ENCODE data around the gene ADCY7.

Gene ADCY7

DNA sequence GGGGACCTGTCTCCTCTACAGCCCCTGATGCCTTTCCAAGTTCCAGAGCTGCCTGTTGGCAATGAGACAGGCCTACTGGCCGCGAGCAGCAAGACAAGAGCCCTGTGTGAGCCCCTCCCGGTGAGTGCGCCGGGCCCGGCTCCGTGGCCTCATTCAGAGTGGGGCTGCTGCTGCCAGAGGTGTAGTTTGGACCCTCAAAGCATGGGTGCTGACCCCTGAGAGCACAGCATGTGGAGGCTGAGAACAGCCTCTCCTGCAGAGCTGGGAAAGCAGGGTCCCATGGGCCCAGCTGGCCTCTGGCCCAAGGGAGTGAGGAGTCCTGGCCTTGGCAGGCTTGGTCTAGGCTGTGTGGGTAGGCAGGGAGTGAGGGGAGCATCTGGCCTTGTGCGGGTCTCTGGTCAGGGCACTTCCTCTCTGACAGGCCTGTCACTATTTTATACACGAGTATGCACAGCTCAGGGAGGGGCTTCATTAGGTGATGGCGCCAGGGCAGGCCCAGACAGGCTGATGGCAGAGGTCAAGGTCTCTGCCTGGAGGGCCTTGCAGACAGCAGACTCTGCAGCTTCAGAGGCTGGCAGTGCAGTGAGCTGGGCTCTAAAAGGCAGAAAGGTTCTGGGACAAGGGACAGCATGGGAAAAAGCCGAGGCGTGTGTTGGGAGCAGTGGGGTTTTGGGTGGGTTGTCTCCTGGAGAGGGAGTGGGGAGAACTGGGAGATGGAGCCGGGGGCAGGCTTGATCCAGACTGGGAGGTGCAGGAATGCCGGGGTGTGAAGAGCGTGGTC lies 43.4 kb downstream of the ADCY7 start:
- Histone ChIP-seq H3K9ac (ENCODE audit: low read length) (no peak overlapping the region), H3K9me3 (ENCODE audit: control insufficient read depth, low read length) (no peaks in the 10 kb centered on the region), H3K4me1 (ENCODE audit: control insufficient read depth, insufficient read depth, low read length) (no peaks in the 10 kb centered on the region), H3K27me3 (ENCODE audit: control insufficient read depth, insufficient read depth, low read length) (no peaks in the 10 kb centered on the region), H3K4me3 (ENCODE audit: low read length) (no peak overlapping the region), H3K36me3 (ENCODE audit: control insufficient read depth, insufficient read depth, low read length) (peaks cover under 1% of the 10 kb centered on the region)

DNA sequence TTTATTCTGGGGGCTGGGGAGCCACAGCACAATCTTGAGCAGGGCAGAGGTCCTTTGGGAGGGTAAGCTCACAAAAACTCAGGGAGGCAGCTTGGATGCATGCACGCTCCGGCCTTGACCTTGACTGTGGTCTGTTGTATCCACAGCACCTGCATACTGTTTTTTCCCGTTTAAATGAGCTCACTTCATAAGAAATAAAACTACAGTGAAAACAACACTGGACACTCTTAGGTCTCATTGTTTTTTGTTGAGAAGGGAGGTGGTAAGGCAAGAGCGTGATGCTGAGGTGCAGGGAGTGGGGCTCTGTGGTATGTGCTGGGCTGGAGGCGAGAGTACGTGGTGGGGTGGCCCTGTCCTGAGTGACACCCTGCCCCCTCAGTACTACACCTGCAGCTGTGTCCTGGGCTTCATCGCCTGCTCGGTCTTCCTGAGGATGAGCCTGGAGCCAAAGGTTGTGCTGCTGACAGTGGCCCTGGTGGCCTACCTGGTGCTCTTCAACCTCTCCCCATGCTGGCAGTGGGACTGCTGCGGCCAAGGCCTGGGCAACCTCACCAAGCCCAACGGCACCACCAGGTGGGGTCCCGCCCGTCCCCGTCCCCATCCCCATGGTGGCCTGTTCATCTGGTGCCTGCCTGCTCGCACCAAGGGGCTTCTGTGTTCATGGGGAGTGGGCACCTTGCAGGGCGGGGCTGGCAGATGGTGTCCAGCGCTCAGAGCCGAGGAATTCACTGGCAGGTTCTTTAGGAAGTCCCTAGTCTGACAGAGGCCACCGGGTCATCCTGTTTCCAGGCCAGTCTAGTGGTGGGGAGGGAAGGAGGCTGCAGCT lies 44.2 kb downstream of the ADCY7 start:
- Histone ChIP-seq H3K4me1 (ENCODE audit: control insufficient read depth, insufficient read depth, low read length) (no peaks in the 10 kb centered on the region), H3K4me3 (ENCODE audit: low read length) (no peak overlapping the region), H3K27me3 (ENCODE audit: control insufficient read depth, insufficient read depth, low read length) (no peaks in the 10 kb centered on the region), H3K9ac (ENCODE audit: low read length) (no peak overlapping the region), H3K36me3 (ENCODE audit: control insufficient read depth, insufficient read depth, low read length) (peaks cover 8% of the 10 kb centered on the region), H3K9me3 (ENCODE audit: control insufficient read depth, low read length) (no peaks in the 10 kb centered on the region)

DNA sequence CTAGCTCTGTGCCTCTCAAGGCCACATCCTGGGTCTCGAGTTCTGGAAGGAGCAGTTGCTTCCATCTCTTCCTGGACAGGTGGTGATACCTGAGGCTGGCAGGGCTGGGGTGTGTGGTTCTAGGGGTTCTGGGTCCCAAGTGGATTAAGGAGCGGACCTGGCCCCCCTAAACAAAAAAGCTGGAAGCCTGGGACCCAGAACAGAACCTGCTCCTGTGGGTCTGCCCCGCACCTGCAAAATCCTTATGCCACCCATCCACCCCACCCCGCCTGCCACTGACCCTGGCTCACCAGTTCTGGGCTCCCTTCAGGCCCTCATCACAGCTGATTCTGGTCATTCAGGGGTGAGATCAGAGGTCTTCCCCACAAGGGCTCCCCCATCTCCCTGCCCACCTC lies 44.8 kb downstream of the ADCY7 start:
- no peaks in the 10 kb centered on the region for H3K9me3 ChIP-seq (ENCODE audit: control insufficient read depth, low read length)
- H3K27me3 ChIP-seq (ENCODE audit: control insufficient read depth, insufficient read depth, low read length), result no peaks in the 10 kb centered on the region
- H3K36me3 ChIP-seq (ENCODE audit: control insufficient read depth, insufficient read depth, low read length), result peaks cover 11% of the 10 kb centered on the region
- H3K4me3 ChIP-seq (ENCODE audit: low read length), result no peak overlapping the region
- no peak overlapping the region for H3K9ac ChIP-seq (ENCODE audit: low read length)
- no peaks in the 10 kb centered on the region for H3K4me1 ChIP-seq (ENCODE audit: control insufficient read depth, insufficient read depth, low read length)

DNA sequence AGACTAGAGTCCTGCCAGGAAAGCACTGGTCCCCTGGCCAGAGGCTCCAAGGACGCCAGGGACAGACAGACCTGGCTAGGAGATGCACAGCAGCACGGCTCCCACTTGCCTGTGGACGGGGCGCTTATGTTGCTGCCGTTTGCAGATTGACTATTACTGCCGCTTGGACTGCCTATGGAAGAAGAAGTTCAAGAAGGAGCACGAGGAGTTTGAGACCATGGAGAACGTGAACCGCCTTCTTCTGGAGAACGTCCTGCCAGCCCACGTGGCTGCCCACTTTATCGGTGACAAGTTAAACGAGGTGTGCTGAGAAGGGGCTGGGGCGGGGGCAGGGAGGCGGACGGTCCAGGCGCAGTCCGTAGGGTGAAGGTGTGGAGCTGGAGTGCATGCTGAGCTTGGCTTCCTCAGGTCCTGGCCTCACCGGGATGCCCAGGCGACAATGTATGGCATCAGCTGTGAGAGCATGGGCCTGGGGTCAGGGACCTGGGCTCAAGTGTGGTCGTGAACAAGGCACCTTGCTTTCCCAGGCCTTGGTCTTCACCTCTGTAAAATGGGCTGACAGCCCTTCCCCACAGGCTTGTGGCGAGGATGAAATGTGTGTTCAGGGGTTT lies 45.6 kb downstream of the ADCY7 start:
- Histone ChIP-seq H3K4me3 (ENCODE audit: low read length) (no peak overlapping the region), H3K4me1 (ENCODE audit: control insufficient read depth, insufficient read depth, low read length) (no peaks in the 10 kb centered on the region), H3K9ac (ENCODE audit: low read length) (no peak overlapping the region), H3K9me3 (ENCODE audit: control insufficient read depth, low read length) (no peaks in the 10 kb centered on the region), H3K36me3 (ENCODE audit: control insufficient read depth, insufficient read depth, low read length) (peaks cover 11% of the 10 kb centered on the region), H3K27me3 (ENCODE audit: control insufficient read depth, insufficient read depth, low read length) (no peaks in the 10 kb centered on the region)

DNA sequence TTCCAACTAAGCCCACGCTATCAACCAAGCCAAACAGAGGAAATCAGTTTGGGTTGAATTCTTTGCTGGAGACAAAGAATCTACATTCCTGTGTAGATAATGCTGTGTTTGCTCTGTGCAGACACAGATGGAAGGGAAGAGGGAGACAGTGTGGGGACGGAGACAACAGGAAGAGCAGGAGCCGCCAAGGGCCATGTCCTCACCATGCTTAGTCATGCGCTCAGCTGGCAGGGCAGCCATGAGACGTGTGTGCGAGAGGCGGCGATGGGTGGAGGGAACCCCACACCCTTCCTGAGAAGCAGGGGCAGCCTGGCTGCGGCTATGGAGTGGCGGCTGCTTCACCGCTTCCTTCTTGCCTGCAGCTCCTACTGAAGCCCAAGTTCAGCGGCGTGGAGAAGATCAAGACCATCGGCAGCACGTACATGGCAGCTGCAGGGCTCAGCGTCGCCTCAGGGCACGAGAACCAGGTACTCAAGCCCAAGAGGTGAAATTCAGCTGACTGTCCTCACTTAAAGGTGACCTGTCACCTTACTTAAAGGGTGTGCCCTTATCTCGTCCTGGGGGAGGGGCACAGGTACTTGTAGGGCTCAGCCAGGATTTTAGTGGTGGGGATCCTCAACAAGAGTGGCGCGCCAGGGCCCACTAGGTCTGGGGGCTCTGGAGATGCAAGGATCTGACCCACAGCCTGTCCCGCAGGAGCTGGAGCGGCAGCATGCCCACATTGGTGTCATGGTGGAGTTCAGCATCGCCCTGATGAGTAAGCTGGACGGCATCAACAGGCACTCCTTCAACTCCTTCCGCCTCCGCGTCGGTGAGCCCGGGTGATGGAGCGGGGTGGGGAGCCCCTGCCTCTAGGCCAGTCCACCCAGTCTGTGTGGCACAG lies 47.5 kb downstream of the ADCY7 start:
- H3K9me3 ChIP-seq (ENCODE audit: control insufficient read depth, low read length), result no peaks in the 10 kb centered on the region
- no peaks in the 10 kb centered on the region for H3K4me1 ChIP-seq (ENCODE audit: control insufficient read depth, insufficient read depth, low read length)
- no peak overlapping the region for H3K4me3 ChIP-seq (ENCODE audit: low read length)
- peaks cover 11% of the 10 kb centered on the region for H3K36me3 ChIP-seq (ENCODE audit: control insufficient read depth, insufficient read depth, low read length)
- H3K9ac ChIP-seq (ENCODE audit: low read length), result no peak overlapping the region
- no peaks in the 10 kb centered on the region for H3K27me3 ChIP-seq (ENCODE audit: control insufficient read depth, insufficient read depth, low read length)

DNA sequence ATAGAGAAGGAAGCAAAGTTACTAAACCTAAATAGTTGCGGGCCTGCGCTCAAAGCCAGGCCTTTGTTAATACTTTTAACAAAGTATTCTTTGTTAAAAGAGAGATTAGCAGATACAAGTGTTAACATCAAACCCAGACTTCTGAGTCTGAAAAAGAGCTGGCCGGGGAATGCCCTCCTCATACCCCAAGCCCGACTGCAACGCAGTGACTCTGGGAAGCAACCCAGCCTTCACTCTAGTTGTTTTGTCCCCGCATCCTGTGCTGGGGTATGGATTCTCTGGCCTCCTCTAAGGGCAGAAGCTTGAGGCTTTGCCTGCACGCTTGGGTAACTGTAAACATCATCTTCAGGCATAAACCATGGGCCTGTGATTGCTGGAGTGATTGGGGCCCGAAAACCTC lies 48.3 kb downstream of the ADCY7 start:
- peaks cover 11% of the 10 kb centered on the region for H3K36me3 ChIP-seq (ENCODE audit: control insufficient read depth, insufficient read depth, low read length)
- no peak overlapping the region for H3K9ac ChIP-seq (ENCODE audit: low read length)

DNA sequence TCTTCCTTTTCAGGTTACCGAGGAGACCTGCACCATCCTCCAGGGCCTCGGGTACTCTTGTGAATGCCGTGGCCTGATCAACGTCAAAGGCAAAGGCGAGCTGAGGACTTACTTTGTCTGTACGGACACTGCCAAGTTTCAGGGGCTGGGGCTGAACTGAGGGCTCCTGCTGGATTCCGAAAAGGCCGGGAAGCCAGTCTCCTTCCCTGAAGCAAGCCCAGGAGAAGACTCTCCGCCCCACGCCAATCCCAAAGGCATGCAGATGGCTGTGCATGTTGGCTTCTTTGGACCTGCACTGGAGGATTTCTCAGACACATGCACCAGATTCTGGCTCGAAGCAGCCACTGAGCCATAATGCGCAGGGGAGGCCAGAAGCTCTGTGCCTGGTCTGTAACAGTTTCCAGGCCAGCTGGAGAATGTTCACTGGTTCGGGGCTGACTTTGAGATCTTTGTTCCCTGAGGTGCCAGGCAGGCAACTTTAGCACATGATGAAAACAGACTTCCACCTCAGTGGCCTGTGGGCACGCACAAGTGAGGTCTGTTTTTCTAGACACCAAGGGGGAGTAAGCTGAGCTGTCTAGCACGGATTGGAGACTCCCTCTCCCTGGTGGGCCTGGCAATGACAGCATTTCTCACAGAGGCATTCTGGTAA lies 49.1 kb downstream of the ADCY7 start:
- H3K9me3 ChIP-seq (ENCODE audit: control insufficient read depth, low read length), result no peaks in the 10 kb centered on the region
- no peaks in the 10 kb centered on the region for H3K4me1 ChIP-seq (ENCODE audit: control insufficient read depth, insufficient read depth, low read length)
- H3K36me3 ChIP-seq (ENCODE audit: control insufficient read depth, insufficient read depth, low read length), result peaks cover 17% of the 10 kb centered on the region
- H3K4me3 ChIP-seq (ENCODE audit: low read length), result no peak overlapping the region
- H3K9ac ChIP-seq (ENCODE audit: low read length), result no peak overlapping the region
- H3K27me3 ChIP-seq (ENCODE audit: control insufficient read depth, insufficient read depth, low read length), result no peaks in the 10 kb centered on the region

More for the DNA sequence above, 48.3 kb downstream of the ADCY7 start:
- Histone ChIP-seq H3K27me3 (ENCODE audit: control insufficient read depth, insufficient read depth, low read length) (no peaks in the 10 kb centered on the region), H3K4me3 (ENCODE audit: low read length) (no peak overlapping the region), H3K4me1 (ENCODE audit: control insufficient read depth, insufficient read depth, low read length) (no peaks in the 10 kb centered on the region), H3K9me3 (ENCODE audit: control insufficient read depth, low read length) (no peaks in the 10 kb centered on the region)

DNA sequence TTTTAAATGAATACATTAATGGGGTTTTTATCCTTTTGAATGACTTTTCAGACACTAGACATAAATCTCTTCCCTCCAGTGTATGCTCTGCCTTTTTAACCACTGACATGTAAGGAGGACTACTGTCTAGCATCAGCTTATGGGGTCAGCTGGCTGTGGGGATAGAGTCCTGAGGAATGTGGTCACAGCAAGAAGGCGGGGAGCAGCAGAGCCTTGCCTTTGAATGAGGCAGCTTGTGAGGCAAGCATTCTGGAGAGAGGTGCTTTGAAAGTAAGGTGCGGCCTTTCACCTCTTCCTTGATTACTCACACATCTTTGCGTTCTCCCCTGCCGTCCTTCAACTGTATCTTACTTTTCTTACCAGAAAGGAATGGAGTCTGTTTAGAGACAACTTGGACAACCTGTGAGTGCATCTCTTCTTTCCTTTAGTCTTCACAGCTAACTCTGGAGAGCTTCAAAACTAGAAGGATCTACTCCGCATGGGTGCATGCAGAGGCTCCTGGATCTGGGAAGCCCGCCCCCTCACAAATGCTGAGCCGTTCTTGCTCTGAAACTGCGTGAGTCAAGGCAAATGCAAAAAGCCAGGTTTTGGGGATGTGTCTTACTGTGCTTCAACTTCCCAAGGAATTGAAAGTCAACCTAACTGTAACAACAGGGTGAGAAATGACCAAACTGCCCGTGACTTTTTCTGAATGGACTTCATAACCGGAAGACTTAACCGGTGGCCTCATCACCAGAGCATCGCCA lies 49.9 kb downstream of the ADCY7 start:
- no peaks in the 10 kb centered on the region for H3K4me1 ChIP-seq (ENCODE audit: control insufficient read depth, insufficient read depth, low read length)
- no peaks in the 10 kb centered on the region for H3K27me3 ChIP-seq (ENCODE audit: control insufficient read depth, insufficient read depth, low read length)
- no peaks in the 10 kb centered on the region for H3K9me3 ChIP-seq (ENCODE audit: control insufficient read depth, low read length)
- no peak overlapping the region for H3K9ac ChIP-seq (ENCODE audit: low read length)
- H3K36me3 ChIP-seq (ENCODE audit: control insufficient read depth, insufficient read depth, low read length), result peaks cover 18% of the 10 kb centered on the region
- no peak overlapping the region for H3K4me3 ChIP-seq (ENCODE audit: low read length)

DNA sequence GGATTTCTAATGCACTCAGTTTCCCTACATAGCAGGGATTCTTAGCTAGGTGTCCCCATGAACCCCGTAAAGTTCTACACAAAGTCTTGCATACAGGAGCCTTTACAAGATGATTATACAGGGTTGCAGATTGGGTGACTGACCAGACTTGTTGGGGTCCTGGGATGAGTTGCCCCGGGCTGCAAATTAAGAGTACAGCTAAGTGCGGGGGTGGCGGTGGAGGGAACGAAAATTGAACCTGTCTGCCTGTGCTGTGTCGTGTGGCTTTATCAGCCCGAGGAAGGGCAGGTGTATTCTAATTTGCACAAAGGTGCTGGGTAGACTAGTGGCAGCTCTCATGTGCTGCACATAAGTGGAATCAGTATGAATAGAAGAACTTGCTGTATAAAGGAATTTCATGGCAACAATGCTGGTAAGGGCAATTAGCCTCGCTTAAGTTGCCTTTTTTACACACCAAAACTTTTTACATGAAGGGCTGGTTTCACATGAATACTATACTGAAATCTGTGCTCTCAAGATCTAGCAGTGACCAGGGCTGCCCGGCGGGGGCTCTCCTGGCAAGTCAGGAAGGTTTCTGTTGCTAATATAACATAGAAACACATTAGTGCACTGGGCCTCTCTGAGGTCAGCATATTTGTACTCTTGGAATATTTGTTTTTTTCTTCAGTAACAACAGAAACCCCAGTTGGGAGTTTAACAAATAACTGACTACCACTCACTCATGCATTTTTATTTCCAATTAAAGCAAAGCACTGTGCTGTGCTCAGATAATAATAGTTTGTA lies 50.7 kb downstream of the ADCY7 start:
- Histone ChIP-seq H3K9me3 (ENCODE audit: control insufficient read depth, low read length) (no peaks in the 10 kb centered on the region), H3K36me3 (ENCODE audit: control insufficient read depth, insufficient read depth, low read length) (peaks cover 18% of the 10 kb centered on the region), H3K27me3 (ENCODE audit: control insufficient read depth, insufficient read depth, low read length) (no peaks in the 10 kb centered on the region), H3K4me3 (ENCODE audit: low read length) (no peak overlapping the region), H3K9ac (ENCODE audit: low read length) (no peak overlapping the region), H3K4me1 (ENCODE audit: control insufficient read depth, insufficient read depth, low read length) (no peaks in the 10 kb centered on the region)

DNA sequence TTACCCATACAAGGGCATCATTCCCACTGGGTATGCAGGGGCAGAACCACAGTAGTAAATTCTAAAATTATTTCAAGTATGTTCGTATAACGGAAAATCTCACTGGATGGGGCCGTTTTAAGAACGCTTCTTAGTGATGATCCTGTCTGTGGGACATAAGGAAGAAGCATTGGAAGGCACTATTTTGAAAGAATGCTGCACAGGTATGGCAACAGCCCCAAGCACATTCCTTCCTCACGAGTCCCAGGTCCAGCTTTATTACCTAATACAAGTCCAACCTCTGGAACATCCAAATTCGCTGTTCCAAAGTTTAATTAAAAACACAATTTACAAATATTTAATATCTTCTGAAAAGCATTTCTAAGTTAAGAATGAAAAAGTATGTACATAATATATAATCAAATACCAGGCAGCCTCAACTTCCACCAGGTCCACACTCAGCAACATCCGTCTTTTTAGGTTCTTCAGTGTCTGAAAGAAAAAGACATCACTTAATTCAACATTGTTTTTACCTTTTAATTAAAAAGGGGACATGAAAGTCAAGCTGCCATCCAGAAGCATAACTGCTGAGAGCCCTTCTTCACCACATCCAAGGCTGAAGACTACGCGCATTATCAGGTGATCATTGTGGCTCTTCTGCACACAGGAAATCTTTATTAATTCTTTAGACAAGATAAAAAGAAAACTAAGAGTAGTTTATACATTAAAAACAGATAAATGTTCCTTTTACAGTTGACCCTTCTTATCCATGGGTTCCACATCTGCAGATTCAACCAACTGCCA lies 52.6 kb downstream of the ADCY7 start:
- Histone ChIP-seq H3K27me3 (ENCODE audit: control insufficient read depth, insufficient read depth, low read length) (no peaks in the 10 kb centered on the region), H3K9ac (ENCODE audit: low read length) (no peak overlapping the region), H3K9me3 (ENCODE audit: control insufficient read depth, low read length) (no peaks in the 10 kb centered on the region), H3K4me3 (ENCODE audit: low read length) (no peak overlapping the region), H3K36me3 (ENCODE audit: control insufficient read depth, insufficient read depth, low read length) (peaks cover 18% of the 10 kb centered on the region), H3K4me1 (ENCODE audit: control insufficient read depth, insufficient read depth, low read length) (no peaks in the 10 kb centered on the region)
